ENCODE measurements around the gene ACCS. TPM values are rescaled to one million over a fixed set of nuclear protein-coding genes. Genes with fewer than 3 reads are reported as not detected.

The ACCS gene
- total RNA-seq, 1 donor, result 47.4 TPM

DNA sequence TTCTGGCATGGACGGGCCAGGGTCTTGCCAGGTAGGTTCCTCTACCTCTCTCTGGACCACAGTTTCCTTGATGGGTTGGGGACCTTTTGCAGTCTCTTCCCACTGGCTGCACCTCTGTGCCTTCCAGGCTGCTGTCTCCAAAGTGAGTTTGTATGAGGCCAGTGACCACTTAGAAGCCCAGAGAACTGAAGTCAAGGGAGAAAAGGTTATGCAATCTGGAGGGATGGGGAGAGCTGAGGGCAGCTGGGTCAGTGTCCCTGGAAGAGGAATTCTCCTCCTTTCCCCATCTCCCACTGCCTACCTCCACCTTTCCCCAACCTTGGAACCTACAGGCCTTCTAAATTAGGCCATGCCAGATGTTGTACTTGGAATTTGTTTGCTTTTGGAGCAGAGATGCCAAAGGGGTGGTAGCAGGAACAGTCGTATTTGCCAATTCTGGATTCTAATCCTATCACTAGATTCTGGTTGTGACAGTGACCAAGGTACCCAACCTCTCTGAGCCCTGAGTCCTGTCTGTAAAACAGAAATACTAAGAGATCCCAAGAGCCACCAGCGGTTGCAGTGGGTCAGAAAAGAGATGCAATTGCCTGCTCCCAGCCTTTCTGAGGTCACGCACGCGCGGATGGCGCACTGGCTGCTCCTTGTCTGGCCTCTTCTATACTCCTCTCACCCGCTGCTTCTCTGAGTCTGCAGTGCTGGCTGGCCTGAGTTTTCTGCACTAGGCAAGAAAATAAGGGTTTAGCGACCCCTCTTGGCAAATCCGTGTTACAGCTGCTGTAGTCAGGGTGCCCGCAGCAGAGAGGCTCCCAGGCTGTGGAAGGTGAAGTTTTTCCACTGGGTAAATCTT is 29.0 kb upstream of the ACCS start:
- peak in 2 of 3 donors; percentile 54 to 75 for DNase-seq (ENCODE audit: low read depth in 2 of 3, low spot score in 2 of 3)

- DNase-seq (ENCODE audit: low read depth in 2 of 3, low spot score in 2 of 3), result no peak
These were observed 28.4 kb upstream of the ACCS start for GRCh38 chr11:44037658-44037998.

GRCh38 chr11:44043157-44043556 is 22.9 kb upstream of the ACCS start:
- no peak for DNase-seq (ENCODE audit: low read depth in 2 of 3, low spot score in 2 of 3)

GRCh38 chr11:44046182-44046581 is 19.9 kb upstream of the ACCS start:
- DNase-seq (ENCODE audit: low read depth in 2 of 3, low spot score in 2 of 3), result no peak

DNA sequence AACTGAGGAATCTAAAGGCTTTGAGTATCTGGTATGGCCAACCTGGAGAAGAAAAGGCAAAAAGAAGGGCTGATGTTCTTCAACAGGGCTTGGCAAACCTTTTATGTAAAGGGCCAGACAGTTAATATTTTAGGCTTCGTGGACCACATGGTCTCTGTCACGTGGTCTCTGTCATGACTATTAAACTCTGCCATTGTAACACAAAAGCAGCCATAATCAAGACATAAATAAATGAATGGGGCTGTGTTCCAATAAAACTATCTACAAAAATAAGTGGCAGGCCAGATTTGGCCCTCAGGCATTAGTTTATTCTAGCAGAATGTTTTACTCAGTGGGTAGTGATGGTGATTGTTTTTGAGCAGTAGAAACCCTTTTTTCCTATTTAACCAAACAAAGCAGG is 18.8 kb upstream of the ACCS start:
- DNase-seq (ENCODE audit: low read depth in 2 of 3, low spot score in 2 of 3), result no peak

DNA sequence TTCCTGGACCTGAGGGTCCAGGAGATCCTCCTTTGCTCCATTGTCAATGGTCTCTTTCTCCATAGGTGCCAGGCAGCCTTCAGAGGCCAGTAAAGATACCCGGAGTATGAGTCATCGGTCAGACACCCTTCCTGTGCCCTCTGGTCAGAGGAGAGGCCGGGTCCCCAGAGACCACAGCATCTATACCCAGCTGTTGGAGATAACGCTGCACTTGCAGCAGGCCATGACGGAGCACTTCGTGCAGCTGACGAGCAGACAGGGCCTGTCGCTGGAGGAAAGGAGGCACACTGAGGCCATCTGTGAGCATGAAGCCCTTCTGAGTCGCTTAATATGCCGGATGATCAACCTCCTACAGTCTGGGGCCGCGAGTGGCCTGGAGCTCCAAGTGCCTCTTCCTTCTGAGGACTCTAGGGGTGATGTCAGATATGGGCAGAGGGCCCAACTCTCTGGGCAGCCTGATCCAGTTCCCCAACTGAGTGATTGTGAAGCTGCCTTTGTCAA is 18.1 kb upstream of the ACCS start, which contains the start of gene ACCSL:
ACCSL (plus strand) TSS at position 51 of the 501 bp plus-strand sequence; CDS start at position 107, 56 bp downstream.
- DNase-seq (ENCODE audit: low read depth in 2 of 3, low spot score in 2 of 3), result no peak

DNA sequence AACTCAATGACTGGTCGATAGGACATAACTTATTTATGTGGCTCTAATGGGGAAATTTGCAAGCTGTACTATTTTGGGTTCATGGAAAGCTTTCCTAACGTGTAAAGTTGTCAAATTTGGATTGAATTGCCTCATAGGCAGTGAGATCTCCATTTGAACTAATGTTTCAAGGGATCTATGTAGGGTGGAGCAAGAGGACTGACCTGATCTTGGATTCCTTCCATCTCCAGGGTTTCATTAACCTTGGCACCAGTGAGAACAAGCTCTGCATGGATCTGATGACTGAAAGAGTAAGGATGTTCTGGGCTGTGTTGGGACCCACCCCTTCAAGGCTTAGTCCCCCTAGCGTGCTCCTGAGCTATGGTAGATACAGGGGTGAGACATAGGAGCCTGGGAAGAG is 16.2 kb upstream of the ACCS start:
- DNase-seq (ENCODE audit: low read depth in 2 of 3, low spot score in 2 of 3), result no peak

DNA sequence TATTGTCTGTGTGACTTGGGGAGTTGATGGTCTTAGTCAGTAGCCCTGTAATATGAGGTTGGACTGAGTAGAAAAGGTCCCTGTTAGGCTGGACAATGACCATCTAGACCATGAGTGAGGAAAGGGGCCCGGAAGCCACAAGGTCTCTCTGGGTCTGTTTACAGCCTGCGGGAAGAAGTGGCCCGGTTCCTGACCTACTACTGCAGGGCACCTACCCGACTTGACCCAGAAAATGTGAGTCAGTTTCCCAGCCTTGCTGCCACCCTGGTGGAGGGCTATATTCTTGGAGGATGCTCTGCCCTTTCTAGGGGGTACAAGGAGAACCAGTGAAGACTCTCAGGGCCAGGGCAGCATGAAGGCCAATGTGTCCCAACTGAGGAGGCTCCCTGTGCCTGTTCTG is 14.9 kb upstream of the ACCS start:
- no peak for DNase-seq (ENCODE audit: low read depth in 2 of 3, low spot score in 2 of 3)

- no peak for DNase-seq (ENCODE audit: low read depth in 2 of 3, low spot score in 2 of 3)
These were observed 8.7 kb upstream of the ACCS start for GRCh38 chr11:44057340-44057739.

DNA sequence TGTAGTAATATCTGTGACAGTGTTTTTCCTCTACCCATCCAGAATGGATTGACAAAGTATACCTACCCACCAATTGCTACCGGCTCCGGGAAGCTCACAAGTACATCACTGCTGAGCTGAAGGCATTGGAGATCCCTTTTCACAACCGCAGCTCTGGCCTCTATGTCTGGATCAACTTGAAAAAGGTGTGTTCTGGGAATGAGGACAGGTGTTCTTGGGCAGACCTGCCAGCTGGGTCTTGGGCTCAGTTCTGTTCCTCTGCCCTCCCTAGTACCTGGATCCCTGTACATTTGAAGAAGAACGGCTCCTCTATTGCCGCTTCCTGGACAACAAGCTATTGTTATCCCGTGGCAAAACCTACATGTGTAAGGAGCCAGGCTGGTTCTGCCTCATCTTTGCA is 7.8 kb upstream of the ACCS start:
- no peak for DNase-seq (ENCODE audit: low read depth in 2 of 3, low spot score in 2 of 3)

GRCh38 chr11:44065161-44065661 is 859 bp upstream of the ACCS start:
- DNase-seq (ENCODE audit: low read depth in 2 of 3, low spot score in 2 of 3), result no peak

DNA sequence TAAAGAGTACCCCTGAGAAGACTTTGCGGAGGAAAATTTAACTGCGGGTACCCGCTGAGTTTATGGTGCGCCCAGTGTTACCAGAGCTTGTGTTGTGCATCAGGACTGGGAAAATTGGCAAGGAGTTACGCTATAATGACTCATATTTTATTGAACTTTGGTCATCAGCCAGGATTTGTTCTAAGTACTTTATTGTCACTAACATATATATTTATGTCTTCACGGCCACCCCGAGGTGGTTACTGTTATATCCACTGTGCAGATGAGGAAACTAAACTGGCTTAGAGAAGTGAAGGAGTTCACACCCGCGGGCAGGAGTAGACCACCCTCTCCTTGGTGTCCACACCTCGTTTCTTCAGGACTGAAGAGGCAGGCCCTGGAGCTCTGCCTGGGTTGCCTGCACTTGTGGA is 667 bp downstream of the ACCS start:
- peak in 1 of 3 donors; percentile 18 for DNase-seq (ENCODE audit: low read depth in 2 of 3, low spot score in 2 of 3)

DNA sequence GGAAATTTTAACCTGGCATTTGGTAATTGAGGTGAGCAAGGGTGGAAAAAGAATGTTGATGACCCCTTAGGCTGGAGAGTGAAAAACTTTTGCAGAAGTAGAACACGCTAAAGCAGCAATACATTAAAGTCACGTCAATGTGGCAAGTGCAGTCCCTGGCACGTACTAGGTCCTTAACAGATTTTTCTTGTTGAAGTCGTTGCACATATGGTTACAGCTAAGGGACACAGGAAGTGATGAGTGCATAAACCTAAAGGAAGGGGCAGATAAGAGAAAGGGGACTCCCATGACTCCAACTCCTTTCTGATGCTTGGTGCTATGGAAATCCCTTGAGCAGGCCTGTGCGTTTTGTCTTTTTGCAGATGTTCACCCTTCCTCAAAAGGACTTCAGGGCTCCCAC is 1.2 kb downstream of the ACCS start:
- DNase-seq (ENCODE audit: low read depth in 2 of 3, low spot score in 2 of 3), result peak in 2 of 3 donors; percentile 35 to 64

GRCh38 chr11:44068180-44068579 is 2.1 kb downstream of the ACCS start:
- DNase-seq (ENCODE audit: low read depth in 2 of 3, low spot score in 2 of 3), result no peak

- no peak for DNase-seq (ENCODE audit: low read depth in 2 of 3, low spot score in 2 of 3)
These were observed 5.1 kb downstream of the ACCS start for GRCh38 chr11:44071157-44071556.

- no peak for DNase-seq (ENCODE audit: low read depth in 2 of 3, low spot score in 2 of 3)
These were observed 6.9 kb downstream of the ACCS start for GRCh38 chr11:44072757-44073658.

DNA sequence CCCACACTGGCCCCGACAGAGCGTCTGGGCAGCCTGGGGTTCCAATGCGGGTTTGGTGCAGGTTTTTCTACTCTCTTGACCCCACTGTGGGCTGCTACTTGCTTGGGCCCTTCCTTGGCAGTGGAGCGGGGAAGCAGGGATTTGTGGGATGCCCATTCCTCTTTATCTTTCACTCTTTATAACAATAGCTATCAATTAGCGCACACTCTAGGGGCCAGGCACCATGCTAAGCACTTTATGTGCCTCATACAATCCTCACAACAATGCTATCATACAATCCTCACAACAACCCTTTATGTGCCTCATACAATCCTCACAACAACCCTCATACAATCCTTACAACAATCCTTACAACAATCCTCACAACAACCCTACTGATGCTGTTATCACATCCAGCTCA is 12.7 kb downstream of the ACCS start:
- DNase-seq (ENCODE audit: low read depth in 2 of 3, low spot score in 2 of 3), result no peak

GRCh38 chr11:44079376-44079775 is 13.3 kb downstream of the ACCS start:
- no peak for DNase-seq (ENCODE audit: low read depth in 2 of 3, low spot score in 2 of 3)

GRCh38 chr11:44080951-44081350 is 14.9 kb downstream of the ACCS start:
- DNase-seq (ENCODE audit: low read depth in 2 of 3, low spot score in 2 of 3), result no peak

DNA sequence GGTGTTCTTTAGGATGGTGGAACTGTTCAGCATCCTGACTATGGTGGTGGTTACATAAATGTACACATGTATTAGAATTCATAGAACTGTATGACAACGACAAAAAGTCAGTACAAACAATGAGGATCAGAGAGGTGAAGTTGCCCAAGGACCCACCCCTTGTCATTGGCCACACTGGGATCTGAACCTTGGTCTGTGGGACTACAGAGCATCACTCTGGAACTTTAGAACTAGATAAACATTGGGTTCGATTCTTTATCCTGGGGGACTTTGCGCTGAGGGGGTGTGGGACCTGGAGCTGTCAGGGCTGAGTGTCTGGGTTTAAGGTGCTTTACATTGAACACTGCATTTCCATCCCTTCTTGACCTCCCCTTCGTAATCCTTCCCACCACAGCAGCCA is 16.6 kb downstream of the ACCS start:
- no peak for DNase-seq (ENCODE audit: low read depth in 2 of 3, low spot score in 2 of 3)

- DNase-seq (ENCODE audit: low read depth in 2 of 3, low spot score in 2 of 3), result no peak
These were observed 17.4 kb downstream of the ACCS start for GRCh38 chr11:44083433-44083832.

Data from hematopoietic multipotent progenitor cell (in vitro differentiated cells).